GM18508 (cell line): ENCODE data around the gene MAN2C1.
"Not testable (repeated sequence)": the region's sequence is repeated elsewhere in the genome, so short reads cannot be mapped to it uniquely, and the experiment has no call there.

Source experiments
- ATAC-seq: cut with Tn5 transposase; IDR thresholded peaks from one replicate; pipeline ENCODE4 v1.9.1; 2021; ENCODE audit warnings: moderate number of reproducible peaks; ENCODE audit not compliant: insufficient read depth, unreplicated experiment

Gene MAN2C1

GRCh38 chr15:75348034-75348561 lies 20.3 kb downstream of the MAN2C1 start:
- ATAC-seq, result no peak

GRCh38 chr15:75347222-75348033 lies 21.0 kb downstream of the MAN2C1 start:
- ATAC-seq, result no peak

GRCh38 chr15:75346796-75347221 lies 21.6 kb downstream of the MAN2C1 start, which contains the start of gene NEIL1:
Gene NEIL1, plus strand, starts transcription at chr15:75347039. Its CDS starts 1,867 bp downstream, at chr15:75348906.
- no peak for ATAC-seq

- ATAC-seq, result not testable (repeated sequence)
These were observed 24.5 kb downstream of the MAN2C1 start for GRCh38 chr15:75343953-75344352.

- no peak for ATAC-seq
These were observed 26.2 kb downstream of the MAN2C1 start for GRCh38 chr15:75342221-75342620.

GRCh38 chr15:75339531-75340240 lies 28.7 kb downstream of the MAN2C1 start:
- no peak for ATAC-seq

GRCh38 chr15:75338661-75339240 lies 29.7 kb downstream of the MAN2C1 start:
- no peak for ATAC-seq

GRCh38 chr15:75335705-75336355 lies 32.6 kb downstream of the MAN2C1 start, which contains the start of gene COMMD4:
Gene COMMD4, plus strand, starts transcription at chr15:75336063. Its CDS starts 27 bp downstream, at chr15:75336090.
- no peak for ATAC-seq

- ATAC-seq, result no peak
These were observed 33.1 kb downstream of the MAN2C1 start for GRCh38 chr15:75335313-75335704.

- not testable (repeated sequence) for ATAC-seq
These were observed 34.6 kb downstream of the MAN2C1 start for GRCh38 chr15:75333654-75334419.

GRCh38 chr15:75332093-75332492 lies 36.3 kb downstream of the MAN2C1 start:
- ATAC-seq, result not testable (repeated sequence)

GRCh38 chr15:75329571-75329970 lies 38.8 kb downstream of the MAN2C1 start:
- no peak for ATAC-seq

GRCh38 chr15:75328493-75329314 lies 39.7 kb downstream of the MAN2C1 start:
- no peak for ATAC-seq

GRCh38 chr15:75327491-75327890 lies 40.9 kb downstream of the MAN2C1 start:
- ATAC-seq, result no peak

- ATAC-seq, result no peak
These were observed 41.4 kb downstream of the MAN2C1 start for GRCh38 chr15:75327005-75327404.

- no peak for ATAC-seq
These were observed 42.5 kb downstream of the MAN2C1 start for GRCh38 chr15:75325922-75326321.

- no peak for ATAC-seq
These were observed 46.7 kb downstream of the MAN2C1 start for GRCh38 chr15:75321711-75322110.

GRCh38 chr15:75319231-75319897 lies 49.0 kb downstream of the MAN2C1 start:
- ATAC-seq, result not testable (repeated sequence)
